AG04449 (cell line): ENCODE measurements around the gene ZNF536.

ENCODE experiments used
- CTCF ChIA-PET: fragments of 350-600 bp; formaldehyde crosslinking; extraction: SDS; loops from one replicate; lab custom pipeline; 2021; ENCODE audit warnings: antibody characterized with exemption; lab: Yijun Ruan, JAX
- POLR2A ChIA-PET: fragments of 400-600, 350-600 bp; formaldehyde crosslinking; extraction: SDS; loops from one replicate; lab custom pipeline; 2020; ENCODE audit warnings: antibody characterized with exemption, inconsistent platforms; lab: Yijun Ruan, JAX
- DNase-seq: peaks from one replicate; pipeline ENCODE4 v3.0.0-alpha.2; 2010; ENCODE audit warnings: low read depth, low spot score
- H3K4me3 ChIP-seq: 2 replicates; pipeline ENCODE4 v1.5.1; 2011; ENCODE audit warnings: low read depth, mild to moderate bottlenecking, control low read depth, low read length
- TF ChIP-seq, protein P1 (sequence below): IDR thresholded peaks from one replicate; pipeline ENCODE4 v1.5.1; 2011; ENCODE audit warnings: mild to moderate bottlenecking, moderate library complexity, low read length, control low read depth, inconsistent platforms; ENCODE audit not compliant: insufficient read depth; ENCODE audit errors: missing control alignments

Gene ZNF536

DNA sequence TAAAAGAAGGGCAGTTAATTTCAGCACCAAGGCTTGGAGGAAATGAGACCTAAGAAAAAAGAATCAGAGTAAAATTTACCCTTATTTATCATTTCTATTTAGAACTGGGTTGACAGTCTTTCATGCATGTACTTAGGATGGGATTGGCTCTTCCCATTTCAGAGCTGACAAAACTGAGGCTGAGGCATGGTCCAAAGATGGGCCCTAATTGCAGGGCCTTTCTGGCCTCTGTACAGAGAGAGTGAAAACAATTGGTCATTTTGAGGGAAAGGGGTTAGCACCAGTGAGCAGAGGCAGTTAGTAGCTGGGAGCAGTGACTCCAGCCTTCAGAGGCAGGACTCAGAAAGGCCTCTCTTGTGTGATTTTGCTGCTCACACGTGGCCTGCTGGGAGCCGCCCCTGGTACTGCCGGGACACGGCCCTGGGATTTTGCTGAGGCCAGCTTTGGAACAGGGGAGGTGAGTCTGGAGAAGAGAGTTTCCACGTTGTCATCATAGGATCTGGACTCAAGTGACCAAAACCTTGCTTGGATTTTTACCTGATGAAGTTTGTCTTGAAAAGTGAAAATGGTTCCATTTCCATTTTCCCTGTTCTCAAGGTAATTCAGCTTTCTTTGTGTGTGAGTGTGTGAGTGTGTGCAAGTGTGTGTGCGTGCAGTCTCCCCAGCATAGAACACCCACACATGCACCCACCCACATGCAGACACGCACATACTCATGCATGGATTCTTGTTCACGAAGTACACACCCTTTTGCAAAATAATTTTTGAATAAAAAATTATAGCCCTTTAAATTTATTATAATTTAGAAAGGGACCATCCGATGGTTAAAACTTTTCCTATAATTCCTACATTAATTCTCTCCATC, at the start of gene ZNF536:
TSS of gene ZNF536 (plus strand) at position 425 of the 865 bp plus-strand sequence. CDS start 71,179 bp downstream, outside the sequence.
- TF ChIP-seq, protein P1, sequence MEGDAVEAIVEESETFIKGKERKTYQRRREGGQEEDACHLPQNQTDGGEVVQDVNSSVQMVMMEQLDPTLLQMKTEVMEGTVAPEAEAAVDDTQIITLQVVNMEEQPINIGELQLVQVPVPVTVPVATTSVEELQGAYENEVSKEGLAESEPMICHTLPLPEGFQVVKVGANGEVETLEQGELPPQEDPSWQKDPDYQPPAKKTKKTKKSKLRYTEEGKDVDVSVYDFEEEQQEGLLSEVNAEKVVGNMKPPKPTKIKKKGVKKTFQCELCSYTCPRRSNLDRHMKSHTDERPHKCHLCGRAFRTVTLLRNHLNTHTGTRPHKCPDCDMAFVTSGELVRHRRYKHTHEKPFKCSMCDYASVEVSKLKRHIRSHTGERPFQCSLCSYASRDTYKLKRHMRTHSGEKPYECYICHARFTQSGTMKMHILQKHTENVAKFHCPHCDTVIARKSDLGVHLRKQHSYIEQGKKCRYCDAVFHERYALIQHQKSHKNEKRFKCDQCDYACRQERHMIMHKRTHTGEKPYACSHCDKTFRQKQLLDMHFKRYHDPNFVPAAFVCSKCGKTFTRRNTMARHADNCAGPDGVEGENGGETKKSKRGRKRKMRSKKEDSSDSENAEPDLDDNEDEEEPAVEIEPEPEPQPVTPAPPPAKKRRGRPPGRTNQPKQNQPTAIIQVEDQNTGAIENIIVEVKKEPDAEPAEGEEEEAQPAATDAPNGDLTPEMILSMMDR, result no peak
- DNase-seq, result no peak
- CTCF ChIA-PET, result no interaction called here
- no peak within 1 kb of the TSS for H3K4me3 ChIP-seq
- POLR2A ChIA-PET, result no interaction called here

DNA sequence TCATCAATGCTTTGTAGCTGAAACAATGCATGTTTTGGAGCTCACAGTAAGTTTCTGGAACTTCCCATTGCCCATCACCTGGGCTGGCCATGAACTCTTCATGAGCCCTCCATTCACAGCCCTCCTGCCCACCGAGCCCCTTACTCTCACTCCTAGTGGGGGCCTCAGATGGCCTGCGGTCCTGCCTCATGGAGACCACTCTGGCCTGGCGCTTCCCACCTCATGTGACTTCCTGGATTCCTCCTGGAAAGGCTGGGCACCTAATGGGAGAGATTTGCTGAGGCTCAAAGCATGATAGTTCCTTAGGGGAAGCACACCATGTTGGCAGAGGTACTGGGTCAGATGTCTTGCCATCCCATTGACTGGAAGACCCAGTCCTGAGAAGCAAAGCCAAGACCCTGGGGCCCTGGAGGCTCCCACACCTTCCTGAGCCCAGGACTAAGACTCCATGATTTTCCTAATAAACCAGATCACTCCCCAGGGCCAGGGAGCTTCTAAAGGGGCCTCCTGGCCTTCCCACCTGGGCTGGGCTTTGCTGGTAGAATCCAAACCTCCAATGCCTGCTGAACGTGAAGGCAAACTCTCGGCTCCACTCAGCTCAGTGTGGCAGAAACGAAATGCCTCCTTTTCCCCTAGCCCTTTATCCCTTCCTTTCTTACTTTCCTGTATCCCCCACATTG, 49.4 kb upstream of the ZNF536 start:
- no peak overlapping the region for H3K4me3 ChIP-seq
- ChIA-PET CTCF (no interaction called here), POLR2A (no interaction called here)
- no peak for DNase-seq
- TF ChIP-seq, protein P1, result no peak

DNA sequence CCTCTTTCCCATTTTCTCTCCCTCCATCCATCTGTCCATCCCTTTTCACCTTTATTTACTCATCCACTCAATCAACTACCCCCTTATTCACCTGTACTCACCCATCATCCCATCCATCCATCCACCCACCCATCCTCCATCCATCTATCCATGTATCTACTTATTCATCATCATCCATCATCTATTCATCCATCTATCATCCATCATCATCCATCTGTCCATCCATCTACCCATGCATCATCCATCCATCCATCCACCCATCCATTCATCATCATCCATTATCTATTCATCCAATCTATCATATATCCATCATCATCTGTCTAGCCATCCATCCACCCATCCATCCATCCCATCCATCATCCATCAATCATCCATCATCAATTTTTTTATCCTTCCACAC, 48.3 kb upstream of the ZNF536 start:
- POLR2A ChIA-PET, result no interaction called here
- no peak for DNase-seq
- CTCF ChIA-PET, result no interaction called here
- TF ChIP-seq, protein P1, result no peak
- no peak overlapping the region for H3K4me3 ChIP-seq

DNA sequence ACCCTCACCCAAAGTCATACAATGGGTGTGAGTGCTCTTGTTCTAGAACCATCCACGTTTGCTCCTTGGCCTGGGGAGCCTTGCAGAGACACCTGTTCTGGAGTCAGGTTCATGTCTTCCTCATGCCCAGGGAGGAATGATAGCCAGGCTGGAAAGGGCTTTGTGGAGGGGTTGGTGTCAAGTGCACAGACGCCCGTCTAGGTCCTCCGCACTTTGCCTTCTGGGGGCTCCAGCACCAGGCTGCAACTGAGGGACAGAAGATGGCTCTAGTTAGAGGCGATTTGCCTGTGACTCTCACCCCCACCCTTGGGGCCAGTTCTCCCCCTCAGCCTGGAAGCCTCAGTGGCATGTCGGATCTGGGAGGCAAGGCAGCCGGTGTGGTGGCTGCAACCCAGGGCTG, 47.2 kb upstream of the ZNF536 start:
- H3K4me3 ChIP-seq, result no peak overlapping the region
- TF ChIP-seq, protein P1, result no peak
- POLR2A ChIA-PET, result no interaction called here
- DNase-seq, result no peak
- CTCF ChIA-PET, result no interaction called here

DNA sequence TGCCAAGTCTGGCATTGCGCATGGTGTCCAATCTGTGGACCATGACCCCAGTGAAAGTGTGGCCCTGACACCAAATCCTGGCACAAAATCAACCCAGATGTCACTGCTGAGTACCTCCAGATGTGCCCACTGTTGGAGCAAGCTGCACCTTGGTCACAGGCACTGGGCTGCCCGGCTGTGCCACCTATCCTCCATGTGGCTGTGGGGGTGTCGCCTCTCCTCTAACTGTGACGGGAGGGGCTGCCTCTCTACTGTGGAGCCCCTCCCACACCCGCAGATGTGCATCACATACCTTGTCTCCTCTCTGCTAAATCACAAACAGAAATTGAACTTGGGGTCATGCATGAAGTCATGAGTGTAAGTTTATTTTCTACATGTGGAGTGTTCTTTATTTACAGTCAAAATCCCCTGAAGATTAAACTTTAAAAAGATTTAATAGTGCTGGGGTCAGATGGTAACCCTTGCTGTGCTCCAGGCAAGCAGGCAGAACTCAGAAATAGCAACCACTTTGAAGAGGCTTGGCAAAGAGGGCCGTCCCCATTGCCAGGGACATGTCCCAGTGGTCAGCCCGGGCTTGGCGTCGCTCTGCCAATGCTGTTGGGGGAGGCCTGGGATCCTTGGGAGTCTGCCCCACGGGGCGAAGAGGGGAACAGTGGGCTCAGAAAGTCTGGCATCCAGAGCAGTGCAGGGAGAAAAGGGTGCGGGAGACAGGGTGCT, 46.4 kb upstream of the ZNF536 start:
- ChIA-PET CTCF (no interaction called here), POLR2A (no interaction called here)
- DNase-seq, result no peak
- TF ChIP-seq, protein P1, result no peak
- no peak overlapping the region for H3K4me3 ChIP-seq

DNA sequence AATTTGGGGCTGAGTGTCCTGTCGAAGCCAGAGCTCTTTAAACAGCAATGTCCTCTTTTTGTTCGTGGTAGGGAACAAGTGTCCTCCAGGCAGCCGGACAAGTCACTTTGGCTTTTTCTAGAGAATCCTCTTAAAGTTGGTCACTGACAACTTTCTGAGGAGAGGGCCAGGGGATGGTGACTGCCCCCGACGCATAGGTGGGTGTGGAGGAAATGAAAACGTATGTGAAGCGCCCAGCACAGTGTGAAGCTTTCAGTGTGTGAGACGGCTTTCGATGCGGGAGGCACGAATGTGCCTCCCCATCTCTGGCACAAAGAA, 45.8 kb upstream of the ZNF536 start:
- no peak for DNase-seq
- ChIA-PET POLR2A (no interaction called here), CTCF (no interaction called here)
- no peak overlapping the region for H3K4me3 ChIP-seq
- TF ChIP-seq, protein P1, result no peak
